ENCODE measurements around the gene SLAMF1. TPM values are rescaled to one million over a fixed set of nuclear protein-coding genes. Genes with fewer than 3 reads are reported as not detected.
"Not testable (repeated sequence)": the region's sequence is repeated elsewhere in the genome, so short reads cannot be mapped to it uniquely, and the experiment has no call there.

The SLAMF1 gene
- polyA plus RNA-seq, 4 donors: 0.07 to 0.23 (median 0.13) TPM

DNA sequence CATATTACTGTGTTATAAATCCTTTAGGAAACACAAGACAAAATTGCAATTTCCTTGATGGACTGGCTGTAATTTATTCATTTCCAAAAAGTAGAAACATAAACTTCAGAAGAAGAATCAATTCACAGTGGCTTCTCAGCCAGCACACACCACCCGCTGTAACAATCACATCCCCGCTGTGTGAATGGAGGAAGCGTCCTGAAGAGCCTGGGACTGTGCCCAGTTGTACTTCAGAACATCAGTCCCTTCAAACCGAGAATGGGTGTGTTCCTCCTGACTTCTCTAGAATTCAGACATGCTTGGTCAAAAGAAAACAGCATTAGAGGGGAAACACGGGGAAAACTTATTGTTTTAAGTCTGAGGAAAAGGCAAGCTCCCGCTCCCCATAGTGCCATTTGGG, 38.8 kb downstream of the SLAMF1 start:
- no peak for DNase-seq (ENCODE audit: low read depth in 4 of 4, low spot score in 3 of 4)

DNA sequence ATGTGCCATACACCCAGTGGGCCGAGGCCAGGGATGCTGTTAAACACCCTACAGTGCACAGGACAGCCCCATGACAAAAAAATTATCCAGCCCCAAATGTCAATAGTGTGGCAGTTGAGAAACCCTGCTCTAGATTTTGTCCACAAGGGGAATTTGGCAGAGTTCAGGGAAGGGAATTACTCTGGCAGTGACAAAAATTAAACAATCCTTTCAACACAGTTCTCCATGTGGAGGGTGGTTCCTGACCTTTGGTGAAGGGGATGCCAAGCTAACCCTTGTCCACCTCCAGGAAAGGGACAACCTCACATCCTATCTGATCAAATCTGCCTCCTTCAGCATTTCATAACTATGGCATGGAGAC, 39.2 kb downstream of the SLAMF1 start:
- no peak for DNase-seq (ENCODE audit: low read depth in 4 of 4, low spot score in 3 of 4)

DNA sequence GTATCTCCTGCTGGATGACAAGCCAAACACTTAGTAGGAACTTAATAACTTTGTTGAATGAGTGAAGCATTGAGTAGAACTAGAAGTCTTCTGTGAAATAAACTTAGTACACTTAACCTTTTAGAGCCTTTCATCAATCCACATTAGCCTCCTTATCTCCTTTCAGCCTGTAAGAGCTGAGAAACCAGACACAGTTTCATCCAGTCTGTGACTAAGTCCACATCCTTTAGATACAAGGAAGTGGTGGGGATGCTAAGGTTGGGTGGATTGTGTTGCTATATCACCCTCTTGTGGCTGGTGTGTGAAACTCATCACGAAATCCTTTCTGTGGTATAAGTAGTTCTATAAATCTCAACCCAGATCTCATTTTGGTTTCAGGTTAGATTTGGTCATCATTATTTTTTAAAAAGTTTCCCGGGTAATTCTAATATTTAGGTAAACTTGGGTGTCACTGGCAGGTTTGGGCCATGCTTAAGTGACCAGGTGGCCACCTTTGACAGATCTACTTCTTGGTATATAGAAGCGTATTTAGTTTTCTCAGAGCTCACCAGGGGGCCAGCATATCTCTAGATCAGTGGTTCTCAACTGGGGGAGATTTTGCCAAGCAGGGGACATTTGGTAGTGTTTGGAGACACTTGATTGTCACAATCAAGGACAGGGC, 39.7 kb downstream of the SLAMF1 start:
- peak in 2 of 4 donors; percentile 5 to 12 for DNase-seq (ENCODE audit: low read depth in 4 of 4, low spot score in 3 of 4)

DNA sequence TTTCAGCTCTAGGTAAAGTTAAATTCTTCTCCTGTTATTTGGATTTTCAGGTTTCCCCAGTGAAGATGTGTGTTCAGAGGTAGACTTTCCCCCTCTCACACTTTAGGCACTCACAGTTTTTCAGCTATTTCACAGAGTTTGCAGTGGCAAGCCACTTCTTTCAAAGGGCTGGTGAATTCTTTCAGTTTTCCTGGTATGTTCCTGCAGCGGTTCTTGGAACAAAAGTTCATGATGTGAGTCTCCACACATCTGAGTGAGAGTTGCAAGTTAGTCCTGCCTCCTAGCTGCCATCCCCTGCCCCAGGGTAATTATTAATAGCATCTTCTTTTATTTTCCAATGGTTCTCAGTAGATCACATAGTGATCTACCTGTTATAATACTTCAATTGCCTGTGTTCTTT, 40.2 kb downstream of the SLAMF1 start:
- DNase-seq (ENCODE audit: low read depth in 4 of 4, low spot score in 3 of 4): no peak

DNA sequence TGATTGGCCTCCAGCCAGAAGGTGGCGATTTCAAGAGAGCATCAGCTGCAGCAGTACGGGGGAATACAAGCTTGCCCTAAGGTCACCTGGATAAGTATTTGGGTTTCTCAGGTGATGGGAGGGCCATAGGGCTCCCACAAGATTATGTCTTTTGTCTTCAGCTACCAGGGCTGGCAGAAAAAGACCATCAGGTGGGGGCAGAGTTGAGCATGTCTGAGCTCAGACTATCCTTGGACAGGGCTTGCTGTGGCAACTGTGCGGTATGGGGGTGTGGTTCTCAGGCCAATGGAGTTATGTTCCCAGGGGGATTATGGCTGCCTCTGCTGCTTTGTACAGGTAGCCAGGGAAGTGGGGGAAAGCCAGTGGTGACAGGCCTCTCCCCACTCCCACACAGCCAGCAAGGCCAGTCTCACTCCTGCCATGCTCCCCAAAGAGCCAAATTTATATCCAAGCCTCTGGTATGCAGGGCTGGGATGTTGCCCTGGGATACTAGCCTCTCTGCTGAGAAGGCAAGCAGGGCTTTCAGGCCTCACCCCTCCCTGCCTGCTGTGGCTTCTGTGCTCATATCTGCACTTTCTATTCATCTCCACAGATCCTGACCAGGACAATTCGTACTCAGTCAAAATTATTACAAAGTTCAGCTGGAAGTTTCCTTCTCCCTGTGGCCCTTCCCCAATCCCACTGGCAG, 40.9 kb downstream of the SLAMF1 start:
- no peak for DNase-seq (ENCODE audit: low read depth in 4 of 4, low spot score in 3 of 4)

DNA sequence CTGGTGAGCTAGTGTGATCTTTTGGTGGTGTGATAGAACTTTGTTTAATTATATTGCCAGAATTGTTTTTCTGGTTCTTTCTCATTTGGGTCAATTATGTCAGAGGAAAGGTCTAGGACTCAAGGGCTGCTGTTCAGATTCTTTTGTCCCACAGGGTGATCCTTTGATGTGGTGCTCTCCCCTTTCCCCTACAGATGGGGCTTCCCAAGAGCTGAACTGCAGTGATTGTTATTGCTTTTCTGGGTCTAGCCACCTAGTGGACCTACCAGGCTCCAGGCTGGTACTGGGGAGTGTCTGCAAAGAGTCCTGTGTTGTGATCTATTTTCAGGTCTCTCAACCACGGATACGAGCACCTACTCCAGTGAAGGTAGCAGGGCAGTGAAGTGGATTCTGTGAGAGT, 41.6 kb downstream of the SLAMF1 start:
- no peak for DNase-seq (ENCODE audit: low read depth in 4 of 4, low spot score in 3 of 4)

DNA sequence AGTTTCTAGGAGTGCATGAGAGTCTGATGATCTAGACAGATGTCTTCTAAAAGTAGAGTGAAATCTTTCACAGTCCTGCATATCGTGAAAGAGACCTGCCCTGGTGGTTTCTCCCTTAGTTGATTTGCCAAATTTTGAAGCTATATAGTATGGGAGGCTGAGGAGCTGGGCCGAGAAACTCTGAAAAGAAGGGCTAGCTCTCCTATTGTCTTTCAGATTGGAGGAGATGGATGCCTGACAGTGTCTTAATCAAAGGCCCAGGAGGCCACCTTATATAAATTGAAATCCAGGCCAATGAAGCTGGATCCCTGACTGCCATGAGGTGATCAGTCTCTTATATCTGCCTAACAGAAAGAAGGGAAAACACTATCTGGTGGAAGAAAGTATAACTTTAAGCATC, 49.1 kb downstream of the SLAMF1 start:
- DNase-seq (ENCODE audit: low read depth in 4 of 4, low spot score in 3 of 4): no peak

DNA sequence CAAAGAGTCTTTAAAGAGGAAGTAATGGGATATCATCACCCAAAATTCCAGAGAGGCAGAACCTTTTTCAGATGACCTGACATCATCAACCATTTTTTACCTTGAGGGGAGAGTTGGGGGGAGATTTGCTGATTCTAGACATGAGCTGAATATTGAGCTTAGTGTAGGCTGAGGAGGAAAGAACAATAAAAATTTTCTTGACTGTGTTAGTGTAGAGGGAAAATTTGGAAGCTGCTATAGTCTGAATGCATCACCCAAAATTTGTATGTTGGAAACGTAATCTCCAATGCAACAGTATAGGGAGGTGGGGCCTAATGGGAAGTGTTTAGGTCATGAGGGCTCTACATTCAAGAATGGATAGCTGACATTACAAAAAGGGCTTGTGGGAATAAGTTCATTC, 49.8 kb downstream of the SLAMF1 start:
- no peak for DNase-seq (ENCODE audit: low read depth in 4 of 4, low spot score in 3 of 4)

DNA sequence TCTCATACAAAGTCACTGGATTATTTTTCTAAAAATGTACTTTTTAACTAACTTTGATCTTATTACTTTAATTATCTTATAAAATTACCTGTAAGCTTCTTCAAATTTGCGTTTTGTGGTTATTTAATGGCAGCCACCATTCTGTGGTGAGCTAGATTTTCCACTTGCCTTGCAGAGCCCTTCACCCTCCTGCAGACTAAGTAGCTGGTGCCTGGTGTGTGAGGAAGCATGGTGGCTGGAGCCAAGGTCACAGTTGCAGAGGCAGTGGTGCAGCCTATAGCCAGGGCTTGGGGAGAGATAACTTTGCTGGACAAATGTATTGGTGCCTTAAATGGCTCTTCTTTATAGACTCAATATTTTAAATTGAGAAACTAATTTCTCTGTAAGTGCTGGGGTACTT, 56.4 kb downstream of the SLAMF1 start:
- no peak for DNase-seq (ENCODE audit: low read depth in 4 of 4, low spot score in 3 of 4)

DNA sequence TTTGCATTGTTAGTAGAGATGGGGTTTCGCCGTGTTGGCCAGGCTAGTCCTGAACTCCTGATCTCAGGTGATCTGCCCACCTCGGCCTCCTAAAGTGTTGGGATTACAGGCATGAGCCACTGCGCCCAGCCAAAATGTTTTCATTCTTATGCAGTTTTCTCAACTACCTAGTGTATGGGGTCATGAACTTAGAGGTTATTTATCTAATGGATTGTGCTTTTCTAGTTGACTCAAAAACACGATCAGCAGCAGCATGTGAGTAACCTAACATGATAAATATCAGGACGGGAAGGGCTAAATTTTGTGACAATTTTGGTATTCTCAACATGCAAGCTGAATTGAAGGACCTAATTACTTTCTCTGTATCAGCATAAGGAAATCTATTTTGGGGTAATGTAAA, 58.4 kb downstream of the SLAMF1 start:
- no peak for DNase-seq (ENCODE audit: low read depth in 4 of 4, low spot score in 3 of 4)

DNA sequence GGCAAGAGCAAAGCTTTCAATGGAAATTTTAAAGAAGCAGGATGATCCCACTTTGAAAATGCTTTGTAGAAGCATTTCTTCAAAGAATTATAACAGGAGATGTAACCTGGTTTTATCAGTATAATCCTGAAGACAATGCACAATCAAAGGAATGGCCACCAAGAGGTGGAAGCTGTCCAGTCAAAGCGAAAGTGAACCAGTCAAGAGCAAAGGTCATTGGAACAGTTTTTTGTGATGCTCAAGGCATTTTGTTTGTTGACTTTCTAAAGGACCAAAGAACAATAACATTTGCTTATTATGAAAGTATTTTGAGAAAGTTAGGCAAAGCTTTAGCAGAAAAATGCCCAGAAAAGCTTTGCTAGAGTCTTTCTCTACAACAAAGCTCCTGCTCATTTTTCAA, 62.1 kb downstream of the SLAMF1 start:
- DNase-seq (ENCODE audit: low read depth in 4 of 4, low spot score in 3 of 4): no peak

DNA sequence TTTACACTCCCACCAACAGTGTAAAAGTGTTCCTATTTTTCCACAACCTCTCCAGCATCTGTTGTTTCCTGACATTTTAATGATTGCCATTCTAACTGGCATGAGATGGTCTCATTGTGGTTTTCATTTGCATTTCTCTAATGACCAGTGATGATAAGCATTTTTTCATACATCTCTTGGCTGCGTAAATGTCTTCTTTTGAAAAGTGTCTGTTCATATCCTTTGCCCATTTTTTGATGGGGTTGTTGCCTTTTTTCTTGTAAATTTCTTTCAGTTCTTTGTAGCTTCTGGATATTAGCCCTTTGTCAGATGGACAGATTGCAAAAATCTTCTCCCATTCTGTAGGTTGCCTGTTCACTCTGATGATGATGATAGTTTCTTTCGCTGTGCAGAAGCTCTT, 63.9 kb downstream of the SLAMF1 start:
- not testable (repeated sequence) for DNase-seq (ENCODE audit: low read depth in 4 of 4, low spot score in 3 of 4)

DNA sequence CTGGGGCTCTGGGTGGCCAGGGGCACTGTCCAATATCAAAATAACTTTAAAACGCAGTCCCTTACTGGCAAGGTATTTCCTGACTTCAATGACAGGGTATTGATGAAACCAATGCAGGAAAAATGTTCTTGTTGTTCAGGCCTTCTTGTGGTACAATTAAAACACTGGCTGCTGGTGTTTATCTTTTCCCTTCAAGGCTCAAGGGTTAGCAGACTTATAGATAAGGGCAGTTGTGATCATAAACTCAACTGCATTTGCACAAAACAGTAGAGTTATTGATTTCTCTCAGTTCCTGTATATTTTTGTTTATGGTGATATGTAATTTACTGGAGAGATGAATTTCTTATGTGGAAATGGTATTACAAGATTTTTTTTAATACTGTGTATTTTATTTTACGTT, 64.9 kb downstream of the SLAMF1 start:
- no peak for DNase-seq (ENCODE audit: low read depth in 4 of 4, low spot score in 3 of 4)

DNA sequence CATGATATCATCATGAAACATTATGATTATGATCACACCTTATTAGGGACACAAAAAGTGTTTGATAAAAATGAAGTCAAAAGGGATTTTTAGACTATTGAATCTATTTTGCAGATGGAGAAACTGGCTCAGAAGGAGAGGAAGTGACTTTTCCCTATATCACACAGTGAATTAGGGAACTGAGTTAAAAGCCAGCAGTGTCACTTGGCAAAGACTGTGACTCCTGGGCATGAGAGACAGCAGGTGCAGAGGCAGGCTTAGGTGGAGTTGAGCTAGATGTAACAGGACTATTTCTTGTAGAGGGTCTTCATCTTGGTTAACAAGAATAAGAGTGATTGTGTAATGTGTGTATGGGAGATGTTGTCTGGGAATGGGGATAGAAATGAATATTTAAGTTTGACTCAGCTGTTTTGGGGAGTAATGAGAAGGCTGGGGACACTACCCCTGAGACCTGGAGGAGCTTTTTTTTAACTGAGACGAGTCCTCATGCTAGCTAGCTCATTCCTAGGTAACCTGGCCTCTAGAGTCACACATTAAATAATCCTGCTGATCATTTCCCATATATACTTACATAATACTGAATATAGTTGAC, 66.5 kb downstream of the SLAMF1 start:
- no peak for DNase-seq (ENCODE audit: low read depth in 4 of 4, low spot score in 3 of 4)

DNA sequence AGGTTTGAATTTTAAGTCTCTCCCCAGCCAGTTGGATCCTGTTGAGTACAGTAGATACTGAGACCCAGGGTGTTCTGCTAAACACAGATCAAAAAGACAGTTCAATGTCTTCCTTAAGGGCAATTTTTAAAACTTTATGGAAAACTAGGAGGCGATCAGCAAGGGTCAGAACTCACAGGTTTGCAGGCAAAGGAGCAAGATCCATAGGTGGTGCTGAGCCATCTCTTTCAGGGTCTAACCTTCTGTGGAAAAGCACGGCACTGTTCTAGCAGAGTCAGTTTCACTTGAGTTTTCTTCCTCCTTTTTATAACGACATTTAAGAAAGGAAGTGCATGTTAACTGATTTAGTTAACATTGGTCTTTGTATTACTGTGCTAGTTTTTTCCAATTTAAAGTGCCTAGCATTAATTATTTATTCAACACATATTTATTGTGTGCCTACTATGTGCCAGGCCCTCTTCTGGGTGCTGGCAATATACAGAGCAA, 67.6 kb downstream of the SLAMF1 start, which contains the start of gene CD84:
TSS of gene CD84 (minus strand) at position 281 of the 486 bp plus-strand sequence. CDS start at position 222, 59 bp downstream.
- DNase-seq (ENCODE audit: low read depth in 4 of 4, low spot score in 3 of 4): no peak

DNA sequence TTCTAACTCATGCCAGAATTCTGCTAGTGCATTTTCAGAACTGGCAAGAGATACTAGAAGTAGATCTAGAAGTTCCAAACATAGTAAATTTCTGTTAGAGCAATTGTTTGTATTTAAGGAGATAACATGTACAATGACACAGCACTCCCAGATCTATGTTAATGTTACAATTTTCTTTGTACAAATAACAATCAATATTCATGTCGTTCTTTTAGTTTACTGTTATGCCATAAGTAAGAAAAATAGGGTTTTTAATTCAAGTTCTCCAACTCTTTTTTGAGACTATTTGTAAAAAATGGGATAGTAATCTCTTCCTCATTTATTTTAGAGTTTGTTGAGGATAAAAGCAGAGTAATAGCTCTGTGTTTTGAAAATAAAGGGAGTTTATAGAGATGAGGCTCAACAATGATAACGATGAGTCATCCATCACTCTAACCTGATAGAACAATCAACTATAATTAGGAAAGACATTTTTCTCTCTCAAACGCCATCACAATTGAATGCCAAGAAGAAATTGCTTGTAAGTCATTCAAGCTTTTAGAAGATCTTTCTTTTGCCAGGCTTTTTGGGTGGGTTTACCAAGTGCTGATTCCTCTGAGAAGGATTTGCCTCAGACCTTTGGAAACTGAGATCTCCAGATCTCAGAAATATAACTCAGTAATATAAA, 68.2 kb downstream of the SLAMF1 start:
- no peak for DNase-seq (ENCODE audit: low read depth in 4 of 4, low spot score in 3 of 4)

DNA sequence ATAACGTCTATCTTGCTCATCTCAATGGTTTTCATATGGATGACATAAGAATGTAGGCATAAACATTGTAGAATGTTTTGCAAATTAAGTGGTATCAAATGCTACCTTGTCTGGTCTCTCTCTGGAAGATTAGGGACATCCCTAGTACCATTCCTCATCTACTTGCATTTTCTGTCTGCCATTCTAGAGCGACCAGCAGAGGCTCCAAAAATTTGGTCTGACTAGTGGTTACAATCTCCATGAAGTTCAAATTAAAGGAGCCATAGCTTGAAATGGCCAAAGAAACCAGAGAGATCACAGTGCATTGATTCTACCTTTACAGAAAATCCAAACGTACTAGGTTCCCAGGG, 68.7 kb downstream of the SLAMF1 start:
- DNase-seq (ENCODE audit: low read depth in 4 of 4, low spot score in 3 of 4): no peak

DNA sequence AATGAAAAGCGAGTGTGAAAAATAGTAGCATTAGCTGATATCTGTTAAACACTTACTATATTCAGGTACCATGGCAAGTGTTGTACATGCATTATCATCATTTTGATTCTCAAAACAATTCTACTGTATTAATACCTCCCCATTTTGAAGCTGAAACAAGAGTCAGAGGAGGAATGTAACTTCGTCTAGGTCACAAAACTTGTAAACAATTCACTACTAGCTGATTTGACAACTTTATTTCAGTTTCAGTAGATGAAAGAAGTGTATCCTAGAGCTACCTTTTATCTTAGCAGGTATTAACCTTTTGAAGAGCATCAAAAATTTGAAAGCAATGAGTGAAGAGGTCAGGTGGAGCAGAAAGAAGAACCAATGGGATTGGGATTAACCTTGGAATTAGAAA, 69.2 kb downstream of the SLAMF1 start:
- no peak for DNase-seq (ENCODE audit: low read depth in 4 of 4, low spot score in 3 of 4)

DNA sequence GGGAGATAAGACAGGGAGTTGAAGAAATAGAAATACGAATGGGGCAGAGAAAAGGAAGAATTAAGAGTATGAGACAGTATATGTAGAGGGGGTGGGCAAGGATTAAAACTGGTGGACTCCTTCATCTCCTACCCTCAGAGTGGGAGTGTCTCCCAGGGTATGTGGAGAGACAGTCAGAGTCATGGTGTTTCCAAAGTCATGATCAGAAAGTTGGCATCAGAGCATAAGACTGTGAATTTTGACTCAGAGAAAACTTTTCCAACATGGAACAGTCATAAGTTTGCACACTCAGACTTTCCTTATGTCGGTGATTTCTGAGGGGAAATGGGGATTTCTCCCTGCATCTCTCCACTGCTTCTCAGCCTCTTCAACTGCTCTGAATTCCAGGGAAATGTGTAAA, 70.0 kb downstream of the SLAMF1 start:
- DNase-seq (ENCODE audit: low read depth in 4 of 4, low spot score in 3 of 4): no peak

DNA sequence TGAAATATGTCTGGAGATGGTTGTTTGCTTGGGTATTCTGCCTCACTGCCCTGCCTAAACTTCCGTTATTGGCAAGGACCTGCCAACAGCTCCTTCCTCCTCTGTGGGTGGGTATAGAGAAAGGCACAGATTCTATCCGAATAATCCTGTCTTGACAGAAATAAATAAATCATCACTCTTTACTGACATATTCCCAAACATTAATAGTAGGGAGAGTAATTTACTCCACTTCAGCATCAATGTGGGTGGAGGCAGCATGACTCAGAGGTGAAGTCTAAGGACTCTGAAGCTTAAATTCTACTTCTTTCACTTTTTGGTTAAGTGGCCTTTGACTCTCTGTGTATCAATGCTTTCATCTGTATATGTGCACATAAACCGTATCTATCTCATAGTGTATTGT, 70.5 kb downstream of the SLAMF1 start:
- no peak for DNase-seq (ENCODE audit: low read depth in 4 of 4, low spot score in 3 of 4)

DNA sequence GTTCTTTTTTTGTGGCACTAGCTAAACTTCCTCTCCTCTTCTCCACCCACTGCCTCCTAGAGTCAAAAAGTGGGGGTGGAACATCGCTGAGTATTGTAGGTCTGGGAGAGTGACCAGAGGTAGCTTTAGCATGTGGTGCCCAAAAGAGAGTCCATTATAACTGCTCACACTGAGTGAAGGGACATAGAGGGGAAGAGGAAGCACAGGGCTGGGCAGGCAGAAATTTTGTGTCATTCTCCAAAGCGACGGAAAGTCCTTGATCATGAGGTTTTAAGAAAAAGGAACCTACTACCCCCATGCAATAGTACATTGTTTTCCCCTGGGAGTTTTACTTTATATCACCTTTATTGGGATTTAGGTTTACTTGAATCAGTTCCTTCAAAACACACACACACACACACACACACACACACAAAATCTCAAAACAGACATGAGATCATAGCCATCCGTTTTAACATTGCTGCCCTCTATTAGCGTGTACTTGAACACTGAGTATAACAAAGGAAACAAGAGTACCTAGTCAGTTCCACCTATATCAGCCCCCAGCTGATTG, 71.7 kb downstream of the SLAMF1 start:
- no peak for DNase-seq (ENCODE audit: low read depth in 4 of 4, low spot score in 3 of 4)

All from left renal pelvis (tissue), 4 donors.